22Rv1 (cell line): ENCODE measurements around the gene LILRA1.

Experiments used
- CTCF ChIP-seq: fragments of 450-650 bp; IDR thresholded peaks from 2 replicates; pipeline ENCODE4 v1.5.1; 2017; ENCODE audit warnings: mild to moderate bottlenecking
- ZFX ChIP-seq: fragments of 450-650 bp; IDR thresholded peaks from 2 replicates; pipeline ENCODE4 v1.6.1; 2017; ENCODE audit warnings: antibody characterized with exemption, borderline replicate concordance

- TF ChIP-seq CTCF (no peak), ZFX (no peak)
Measured at GRCh38 chr19:54650108-54650655, 56.8 kb downstream of the LILRA1 start.
